T-helper 17 cell (primary cell): ENCODE results near the gene HELZ2. TPM values are rescaled to one million over a fixed set of nuclear protein-coding genes. Genes with fewer than 3 reads are reported as not detected.

Source experiments
- ATAC-seq: fragments of 150-1000 bp; cut with Tn5 transposase; 2 replicates; pipeline ENCODE4 v1.10.0; 2021; ENCODE audit warnings: mild to moderate bottlenecking, moderate library complexity
- DNase-seq, 3 donors: peaks; one replicate each; pipeline versions ENCODE4 v3.0.0 to v3.0.0-alpha.2; 2020 to 2021
- H3K9me3 ChIP-seq: one replicate; pipeline ENCODE4 v1.7.0; 2013; ENCODE audit warnings: low read length, mild to moderate bottlenecking; ENCODE audit not compliant: control insufficient read depth, poor library complexity, severe bottlenecking
- H3K27ac Mint-ChIP-seq: one replicate; pipeline ENCODE4 v1.8.0; 2022; ENCODE audit warnings: mild to moderate bottlenecking, moderate library complexity, mixed read lengths
- H3K27me3 Mint-ChIP-seq: one replicate; pipeline ENCODE4 v1.8.0; 2022; ENCODE audit warnings: mixed read lengths
- H3K36me3 Mint-ChIP-seq: one replicate; pipeline ENCODE4 v1.8.0; 2022; ENCODE audit warnings: low read depth, mixed read lengths
- H3K4me1 Mint-ChIP-seq: one replicate; pipeline ENCODE4 v1.8.0; 2022; ENCODE audit warnings: mild to moderate bottlenecking, mixed read lengths
- H3K4me3 Mint-ChIP-seq: one replicate; pipeline ENCODE4 v1.8.0; 2022; ENCODE audit warnings: mild to moderate bottlenecking, moderate library complexity, mixed read lengths
- total RNA-seq, 4 donors: library from RNA in 2 of 4; stranded (reverse) in 2 of 4; gene quantifications; one replicate each; pipeline ENCODE4 v1.2.3 and lab custom pipeline; 2022 to 2026

The HELZ2 gene
- total RNA-seq, 2 donors from 2014 or later = 48.0 to 54.8 TPM

- Mint-ChIP-seq H3K27me3 (no peaks in the 10 kb centered on the region), H3K36me3 (no peaks in the 10 kb centered on the region), H3K27ac (no peak overlapping the region), H3K4me3 (peak overlapping the region; percentile 3), H3K4me1 (peaks cover 7% of the 10 kb centered on the region)
- DNase-seq (no peak), ATAC-seq (no peak)
- no peaks in the 10 kb centered on the region for H3K9me3 ChIP-seq
Observed at GRCh38 chr20:63525185-63525584, 48.9 kb downstream of the HELZ2 start.

Other genes starting within 250 kb of the HELZ2 start
- not detected for gene CHRNA4, start 212.9 kb downstream of the HELZ2 start, total RNA-seq
- gene KCNQ2, start 101.6 kb downstream of the HELZ2 start, total RNA-seq = not detected
- gene EEF1A2, start 75.2 kb downstream of the HELZ2 start, total RNA-seq = under 1 TPM; 0.47 to 0.99 TPM
- gene PPDPF, start 53.5 kb downstream of the HELZ2 start, total RNA-seq = 100 to 1,000 TPM; 149 to 271 TPM
- under 1 TPM; 0.50 to 0.80 TPM for gene PTK6, start 36.9 kb downstream of the HELZ2 start, total RNA-seq
- not detected for gene SRMS, start 26.5 kb downstream of the HELZ2 start, total RNA-seq
- gene FNDC11, start 20.1 kb downstream of the HELZ2 start, total RNA-seq = under 1 TPM; 0.44 to 0.99 TPM
- 10 to 100 TPM; 17.3 to 21.0 TPM for gene GMEB2, start 52.9 kb upstream of the HELZ2 start, total RNA-seq
- gene STMN3, start 79.2 kb upstream of the HELZ2 start, total RNA-seq = 10 to 100 TPM; 51.0 to 67.4 TPM
- 10 to 100 TPM; 30.7 to 35.0 TPM for gene RTEL1, start 84.1 kb upstream of the HELZ2 start, total RNA-seq
- gene TNFRSF6B, start 122.4 kb upstream of the HELZ2 start, total RNA-seq = not detected
- gene ARFRP1, start 133.7 kb upstream of the HELZ2 start, total RNA-seq = 10 to 100 TPM; 44.0 to 53.2 TPM
- gene ZGPAT, start 133.8 kb upstream of the HELZ2 start, total RNA-seq = 10 to 100 TPM; 35.0 to 39.8 TPM
- 100 to 1,000 TPM; 156 to 179 TPM for gene LIME1, start 162.4 kb upstream of the HELZ2 start, total RNA-seq
- 100 to 1,000 TPM in 1 of 2 donors, 10 to 100 TPM in 1; 98.1 to 103 TPM for gene SLC2A4RG, start 165.5 kb upstream of the HELZ2 start, total RNA-seq